H9 (cell line): ENCODE results near the gene TPD52L2. TPM values are rescaled to one million over a fixed set of nuclear protein-coding genes. Genes with fewer than 3 reads are reported as not detected.

Experiments used
- DNase-seq: peaks from one replicate; pipeline ENCODE4 v3.0.0-alpha.2; 2017
- H2AFZ ChIP-seq: one replicate; pipeline ENCODE4 v1.6.1; 2013; ENCODE audit warnings: mild to moderate bottlenecking, low read length, control low read depth, moderate library complexity
- H2AK5ac ChIP-seq: 2 replicates; pipeline ENCODE4 v1.6.1; 2013; ENCODE audit warnings: low read length, control low read depth, mixed read lengths; ENCODE audit not compliant: insufficient read length
- H2BK120ac ChIP-seq: one replicate; pipeline ENCODE4 v1.6.1; 2013; ENCODE audit warnings: low read depth, mild to moderate bottlenecking, low read length, control low read depth, inconsistent platforms; ENCODE audit not compliant: poor library complexity, severe bottlenecking
- H2BK12ac ChIP-seq: 2 replicates; pipeline ENCODE4 v1.6.1; 2013; ENCODE audit warnings: low read length, control low read depth, mixed read lengths, low read depth; ENCODE audit not compliant: insufficient read length
- H2BK15ac ChIP-seq: 2 replicates; pipeline ENCODE4 v1.6.1; 2013; ENCODE audit warnings: low read depth, low read length, control low read depth
- H2BK20ac ChIP-seq: one replicate; pipeline ENCODE4 v1.6.1; 2013; ENCODE audit warnings: low read depth, mild to moderate bottlenecking, low read length, control low read depth, inconsistent platforms; ENCODE audit not compliant: poor library complexity, severe bottlenecking
- H2BK5ac ChIP-seq: 2 replicates; pipeline ENCODE4 v1.6.1; 2013; ENCODE audit warnings: low read length, control low read depth, mixed read lengths; ENCODE audit not compliant: insufficient read length
- H3K14ac ChIP-seq: 2 replicates; pipeline ENCODE4 v1.6.1; 2013; ENCODE audit warnings: low read length, control low read depth; ENCODE audit not compliant: insufficient read depth
- H3K18ac ChIP-seq: 2 replicates; pipeline ENCODE4 v1.6.1; 2013; ENCODE audit warnings: low read depth, mild to moderate bottlenecking, mixed read lengths, low read length, control low read depth; ENCODE audit not compliant: insufficient read length
- H3K23ac ChIP-seq: 2 replicates; pipeline ENCODE4 v1.6.1; 2013; ENCODE audit warnings: low read length, control low read depth, mixed read lengths, low read depth; ENCODE audit not compliant: insufficient read length
- H3K23me2 ChIP-seq: 2 replicates; pipeline ENCODE4 v1.6.1; 2013; ENCODE audit warnings: low read depth, mild to moderate bottlenecking, mixed read lengths, low read length, control low read depth; ENCODE audit not compliant: insufficient read length, poor library complexity, severe bottlenecking
- H3K27ac ChIP-seq: 2 replicates; pipeline ENCODE4 v1.5.1; 2013; ENCODE audit warnings: low read length, control low read depth, mixed read lengths, low read depth; ENCODE audit not compliant: insufficient read length
- H3K27me3 ChIP-seq: 2 replicates; pipeline ENCODE4 v1.6.1; 2013; ENCODE audit warnings: low read length, control low read depth, inconsistent platforms; ENCODE audit not compliant: insufficient read depth
- H3K4ac ChIP-seq: 2 replicates; pipeline ENCODE4 v1.6.1; 2013; ENCODE audit warnings: low read depth, mild to moderate bottlenecking, control low read depth, inconsistent platforms, low read length, moderate library complexity
- H3K4me1 ChIP-seq: 2 replicates; pipeline ENCODE4 v1.6.1; 2013; ENCODE audit warnings: low read length, control low read depth, inconsistent platforms; ENCODE audit not compliant: insufficient read depth
- H3K4me2 ChIP-seq: 2 replicates; pipeline ENCODE4 v1.6.1; 2013; ENCODE audit warnings: low read length, control low read depth, mixed read lengths; ENCODE audit not compliant: insufficient read length, insufficient read depth
- H3K56ac ChIP-seq: 2 replicates; pipeline ENCODE4 v1.6.1; 2013; ENCODE audit warnings: low read depth, mild to moderate bottlenecking, mixed read lengths, low read length, control low read depth; ENCODE audit not compliant: insufficient read length
- H3K79me1 ChIP-seq: 2 replicates; pipeline ENCODE4 v1.6.1; 2013; ENCODE audit warnings: low read depth, mild to moderate bottlenecking, moderate library complexity, low read length, control low read depth, inconsistent platforms; ENCODE audit not compliant: insufficient read depth, poor library complexity, severe bottlenecking
- H3K79me2 ChIP-seq: 2 replicates; pipeline ENCODE4 v1.6.1; 2013; ENCODE audit warnings: low read length, control low read depth, inconsistent platforms; ENCODE audit not compliant: insufficient read depth
- H3K9ac ChIP-seq: 2 replicates; pipeline ENCODE4 v1.6.1; 2013; ENCODE audit warnings: low read length, control low read depth, mixed read lengths; ENCODE audit not compliant: insufficient read length; ENCODE audit errors: extremely low read depth
- H3K9me3 ChIP-seq: one replicate; pipeline ENCODE4 v1.6.1; 2013; ENCODE audit warnings: low read depth, low read length, inconsistent platforms; ENCODE audit not compliant: control insufficient read depth
- H3T11ph ChIP-seq: one replicate; pipeline ENCODE4 v1.6.1; 2013; ENCODE audit warnings: mild to moderate bottlenecking, low read length, control low read depth, inconsistent platforms
- H4K20me1 ChIP-seq: one replicate; pipeline ENCODE4 v1.6.1; 2013; ENCODE audit not compliant: control insufficient read depth, insufficient read length, insufficient read depth
- H4K5ac ChIP-seq: 2 replicates; pipeline ENCODE4 v1.6.1; 2013; ENCODE audit warnings: low read depth, mild to moderate bottlenecking, mixed read lengths, low read length, control low read depth; ENCODE audit not compliant: insufficient read length
- H4K8ac ChIP-seq: replicated peaks from 2 replicates; pipeline ENCODE4 v1.6.1; 2013; ENCODE audit warnings: low read length, control low read depth, mixed read lengths, low read depth; ENCODE audit not compliant: insufficient read length
- H4K91ac ChIP-seq: 2 replicates; pipeline ENCODE4 v1.6.1; 2013; ENCODE audit warnings: low read depth, mild to moderate bottlenecking, moderate library complexity, mixed read lengths, low read length, control low read depth; ENCODE audit not compliant: insufficient read length
- H3K27ac Mint-ChIP-seq, 3 experiments: 2 replicates in 2 of 3; 3 replicates in 1 of 3; pipeline ENCODE4 v1.8.0; 2020 to 2021; ENCODE audit warnings: mixed read lengths in 3 of 3, mild to moderate bottlenecking in 1 of 3, moderate library complexity in 1 of 3
- H3K27me3 Mint-ChIP-seq: 2 replicates; pipeline ENCODE4 v1.8.0; 2021; ENCODE audit warnings: low read depth, mild to moderate bottlenecking, moderate library complexity, mixed read lengths
- H3K36me3 Mint-ChIP-seq, 3 experiments: 2 replicates in 2 of 3; 3 replicates in 1 of 3; pipeline ENCODE4 v1.8.0; 2020 to 2021; ENCODE audit warnings: low read depth in 3 of 3, mixed read lengths in 3 of 3; ENCODE audit not compliant: insufficient read depth in 1 of 3
- H3K4me1 Mint-ChIP-seq, 2 experiments: 2 replicates each; pipeline ENCODE4 v1.8.0; 2020; ENCODE audit warnings: mixed read lengths in 2 of 2
- H3K4me3 Mint-ChIP-seq, 2 experiments: 2 replicates in 1 of 2; 3 replicates in 1 of 2; pipeline ENCODE4 v1.8.0; 2020 to 2021; ENCODE audit warnings: mild to moderate bottlenecking in 2 of 2, mixed read lengths in 2 of 2, moderate library complexity in 1 of 2
- H3K9me3 Mint-ChIP-seq, 2 experiments: 2 replicates in 1 of 2; 3 replicates in 1 of 2; pipeline ENCODE4 v1.8.0; 2020; ENCODE audit warnings: mild to moderate bottlenecking in 2 of 2, mixed read lengths in 2 of 2, moderate library complexity in 1 of 2
- WGBS: extraction: QIAGEN DNeasy Blood & Tissue Kit; methylation state at CpG from one replicate; pipeline ENCODE4 v1.1.7; 2013; ENCODE audit warnings: missing lambda C conversion rate, low lambda C conversion rate, mixed read lengths; ENCODE audit not compliant: insufficient read length; ENCODE audit errors: extremely low coverage; 5-methylcytosine and 5-hydroxymethylcytosine counted together
- total RNA-seq: library from RNA; stranded (reverse); gene quantifications from 2 replicates; pipeline ENCODE4 v1.2.1, GENCODE V29; 2021
- TF ChIP-seq, protein P1 (sequence below): fragments of 200-600 bp; sonication (generic); conservative IDR thresholded peaks from 3 replicates; pipeline ENCODE4 v1.8.0; 2021; ENCODE audit warnings: antibody characterized with exemption, mild to moderate bottlenecking

TPD52L2 gene
- total RNA-seq, 1 experiment from 2014 or later: 94.1 TPM

DNA sequence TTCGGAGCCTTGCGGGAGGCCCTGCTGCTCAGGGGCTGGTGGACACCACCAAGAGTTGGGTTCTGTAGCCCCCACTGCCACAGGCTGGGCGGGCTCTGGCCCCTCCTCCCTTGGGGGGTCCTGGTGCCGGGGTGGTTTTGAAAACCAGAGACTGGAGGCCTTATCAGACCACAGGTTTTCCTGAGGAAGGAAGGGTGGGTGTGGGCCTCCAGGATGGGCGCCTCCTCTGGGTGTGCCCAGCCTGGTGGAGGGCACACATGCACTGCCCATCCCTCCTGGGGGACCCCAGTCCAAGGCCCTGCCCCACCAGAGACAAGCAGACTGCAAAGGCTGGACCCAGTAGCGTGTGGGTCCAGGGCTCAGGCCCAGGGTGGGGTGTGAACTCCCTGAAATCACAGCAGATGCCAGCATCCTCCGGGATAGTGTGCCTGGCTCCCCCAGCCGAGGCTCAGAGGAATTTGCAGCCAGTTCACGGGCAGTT is 20.5 kb upstream of the TPD52L2 start:
- Mint-ChIP-seq H3K27me3 (peaks cover 4% of the 10 kb centered on the region), H3K36me3 (no peaks in the 10 kb centered on the region), H3K27ac (no peak overlapping the region), H3K4me1 (peaks cover 12 to 16% of the 10 kb centered on the region in 2 experiments), H3K9me3 (no peaks in the 10 kb centered on the region), H3K4me3 (no peak overlapping the region)
- Histone ChIP-seq H3K56ac (no peak overlapping the region), H3K79me1 (no peaks in the 10 kb centered on the region), H3K27ac (no peak overlapping the region), H4K91ac (no peak overlapping the region), H3K27me3 (no peaks in the 10 kb centered on the region), H2BK20ac (no peak overlapping the region), H3K9me3 (no peaks in the 10 kb centered on the region), H3K4me2 (no peak overlapping the region), H2AK5ac (no peak overlapping the region), H3K79me2 (no peaks in the 10 kb centered on the region), H3K18ac (no peak overlapping the region), H2BK5ac (no peak overlapping the region), H2AFZ (no peak overlapping the region), H4K5ac (no peak overlapping the region), H4K8ac (no peak overlapping the region), H3K4ac (no peak overlapping the region), H3K9ac (no peak overlapping the region), H2BK12ac (no peak overlapping the region), H3T11ph (no peak overlapping the region), H3K23ac (no peak overlapping the region), H3K4me1 (peaks cover 5% of the 10 kb centered on the region; the same call in 1 of the 2 replicates), H3K14ac (no peak overlapping the region), H2BK15ac (no peak overlapping the region), H3K23me2 (peaks cover 5% of the 10 kb centered on the region), H2BK120ac (no peak overlapping the region), H4K20me1 (no peaks in the 10 kb centered on the region)
- TF ChIP-seq, protein P1, sequence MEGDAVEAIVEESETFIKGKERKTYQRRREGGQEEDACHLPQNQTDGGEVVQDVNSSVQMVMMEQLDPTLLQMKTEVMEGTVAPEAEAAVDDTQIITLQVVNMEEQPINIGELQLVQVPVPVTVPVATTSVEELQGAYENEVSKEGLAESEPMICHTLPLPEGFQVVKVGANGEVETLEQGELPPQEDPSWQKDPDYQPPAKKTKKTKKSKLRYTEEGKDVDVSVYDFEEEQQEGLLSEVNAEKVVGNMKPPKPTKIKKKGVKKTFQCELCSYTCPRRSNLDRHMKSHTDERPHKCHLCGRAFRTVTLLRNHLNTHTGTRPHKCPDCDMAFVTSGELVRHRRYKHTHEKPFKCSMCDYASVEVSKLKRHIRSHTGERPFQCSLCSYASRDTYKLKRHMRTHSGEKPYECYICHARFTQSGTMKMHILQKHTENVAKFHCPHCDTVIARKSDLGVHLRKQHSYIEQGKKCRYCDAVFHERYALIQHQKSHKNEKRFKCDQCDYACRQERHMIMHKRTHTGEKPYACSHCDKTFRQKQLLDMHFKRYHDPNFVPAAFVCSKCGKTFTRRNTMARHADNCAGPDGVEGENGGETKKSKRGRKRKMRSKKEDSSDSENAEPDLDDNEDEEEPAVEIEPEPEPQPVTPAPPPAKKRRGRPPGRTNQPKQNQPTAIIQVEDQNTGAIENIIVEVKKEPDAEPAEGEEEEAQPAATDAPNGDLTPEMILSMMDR: no peak
- no peak for DNase-seq
- no CpG with 5 or more reads among the region's 9 CpGs for WGBS
